H1 (cell line): Measurements from ENCODE around the gene MANF. TPM values are rescaled to one million over a fixed set of nuclear protein-coding genes. Genes with fewer than 3 reads are reported as not detected.

Experiments
- CTCF ChIA-PET: fragments of 300-600 bp; sonication (Branson Sonifier 250); formaldehyde crosslinking; loops from one replicate; lab custom pipeline; 2021; ENCODE audit not compliant: partially characterized antibody; lab: Charles Lee
- POLR2A ChIA-PET: fragments of 300-600 bp; sonication (Branson Sonifier 250); formaldehyde crosslinking; loops from one replicate; lab custom pipeline; 2021; ENCODE audit warnings: inconsistent platforms; ENCODE audit not compliant: partially characterized antibody; lab: Charles Lee
- DNase-seq, 2 experiments: peaks; one replicate each; pipeline versions ENCODE4 v3.0.0 to v3.0.0-alpha.2; 2010 to 2022; ENCODE audit warnings: low spot score in 2 of 2, low read depth in 1 of 2, mixed read lengths in 1 of 2
- FAIRE-seq: peaks from 2 replicates; lab custom pipeline; 2011; peaks lifted over from hg19 to GRCh38; lab: Jason Lieb, UNC
- H2AFZ ChIP-seq: 2 replicates; pipeline ENCODE4 v1.8.1; 2012; ENCODE audit warnings: low read length, inconsistent platforms
- H2AK5ac ChIP-seq: 2 replicates; pipeline ENCODE4 v1.6.1; 2013; ENCODE audit warnings: low read depth, low read length
- H2BK120ac ChIP-seq: replicated peaks from 2 replicates; pipeline ENCODE3; 2013; ENCODE audit warnings: low read depth, low read length, inconsistent platforms
- H2BK12ac ChIP-seq: 2 replicates; pipeline ENCODE4 v1.6.1; 2013; ENCODE audit warnings: low read depth, low read length
- H2BK15ac ChIP-seq: 2 replicates; pipeline ENCODE4 v1.6.1; 2013; ENCODE audit warnings: low read length
- H2BK20ac ChIP-seq: 2 replicates; pipeline ENCODE4 v1.6.1; 2013; ENCODE audit warnings: low read length
- H2BK5ac ChIP-seq: 2 replicates; pipeline ENCODE4 v1.6.1; 2013; ENCODE audit warnings: low read depth, low read length
- H3K14ac ChIP-seq: 2 replicates; pipeline ENCODE4 v1.6.1; 2013; ENCODE audit warnings: inconsistent platforms; ENCODE audit not compliant: insufficient read length
- H3K18ac ChIP-seq: 2 replicates; pipeline ENCODE4 v1.6.1; 2013; ENCODE audit warnings: low read length; ENCODE audit errors: extremely low read depth
- H3K23ac ChIP-seq: 2 replicates; pipeline ENCODE4 v1.6.1; 2013; ENCODE audit warnings: inconsistent platforms; ENCODE audit not compliant: insufficient read length
- H3K23me2 ChIP-seq: 2 replicates; pipeline ENCODE4 v1.6.1; 2013; ENCODE audit warnings: low read depth, low read length
- H3K27ac ChIP-seq: 2 replicates; pipeline ENCODE4 v1.6.1; 2011; ENCODE audit warnings: low read depth, low read length, inconsistent platforms
- H3K27me3 ChIP-seq, 4 experiments: replicated peaks in 1 of 4; 1 replicate in 1 of 4; 2 replicates in 3 of 4; pipeline versions ENCODE4 v1.6.1 to v1.8.1; 2011 to 2013; ENCODE audit warnings: low read length in 3 of 4, mild to moderate bottlenecking in 3 of 4, inconsistent platforms in 2 of 4, mixed read lengths in 2 of 4, moderate library complexity in 1 of 4; ENCODE audit not compliant: control insufficient read depth in 3 of 4, insufficient read depth in 3 of 4; ENCODE audit errors: extremely low read depth in 1 of 4
- H3K36me3 ChIP-seq, 4 experiments: 2 replicates each; pipeline versions ENCODE4 v1.6.1 to v1.8.1; 2011 to 2013; ENCODE audit warnings: mild to moderate bottlenecking in 4 of 4, low read length in 3 of 4, moderate library complexity in 2 of 4, control low read depth in 1 of 4, inconsistent platforms in 1 of 4; ENCODE audit not compliant: insufficient read depth in 4 of 4, control insufficient read depth in 2 of 4
- H3K4ac ChIP-seq: replicated peaks from 2 replicates; pipeline ENCODE3; 2013; ENCODE audit warnings: low read length, low read depth, mixed read lengths, inconsistent platforms; ENCODE audit not compliant: insufficient read length
- H3K4me1 ChIP-seq, 4 experiments: replicated peaks in 1 of 4; 1 replicate in 1 of 4; 2 replicates in 3 of 4; pipeline versions ENCODE4 v1.6.1 to v1.8.1; 2011 to 2013; ENCODE audit warnings: low read length in 3 of 4, inconsistent platforms in 2 of 4, mixed read lengths in 1 of 4; ENCODE audit not compliant: insufficient read depth in 4 of 4, control insufficient read depth in 3 of 4
- H3K4me2 ChIP-seq, 2 experiments: 2 replicates each; pipeline versions ENCODE4 v1.6.1 to v1.8.1; 2011 to 2013; ENCODE audit warnings: low read depth in 2 of 2, low read length in 2 of 2, control low read depth in 1 of 2, inconsistent platforms in 1 of 2, mild to moderate bottlenecking in 1 of 2; ENCODE audit not compliant: insufficient read depth in 1 of 2
- H3K4me3 ChIP-seq, 4 experiments: fragments of 200-600, 300-600 bp in 1 of 4; sonication (generic), shearing (Covaris generic), sonication (Bioruptor Twin) in 1 of 4; 2 replicates each; pipeline versions ENCODE4 v1.5.1 to v1.8.1; 2011 to 2016; ENCODE audit warnings: low read length in 4 of 4, low read depth in 3 of 4, control low read depth in 2 of 4, inconsistent platforms in 2 of 4, mild to moderate bottlenecking in 2 of 4, mixed read lengths in 1 of 4, moderate library complexity in 1 of 4; ENCODE audit not compliant: insufficient read depth in 2 of 4; ENCODE audit errors: extremely low read depth in 1 of 4
- H3K56ac ChIP-seq: replicated peaks from 2 replicates; pipeline ENCODE3; 2013; ENCODE audit warnings: low read depth, mild to moderate bottlenecking, mixed read lengths, low read length, inconsistent platforms; ENCODE audit not compliant: insufficient read length
- H3K79me1 ChIP-seq: 2 replicates; pipeline ENCODE4 v1.6.1; 2013; ENCODE audit warnings: low read depth, low read length, control low read depth
- H3K79me2 ChIP-seq, 2 experiments: 2 replicates each; pipeline versions ENCODE4 v1.6.1 to v1.8.1; 2012 to 2013; ENCODE audit warnings: low read length in 2 of 2, mild to moderate bottlenecking in 2 of 2, inconsistent platforms in 1 of 2; ENCODE audit not compliant: insufficient read depth in 2 of 2, control insufficient read depth in 1 of 2
- H3K9ac ChIP-seq, 4 experiments: replicated peaks in 1 of 4; 1 replicate in 1 of 4; 2 replicates in 3 of 4; pipeline versions ENCODE4 v1.6.1 to v1.8.1; 2011 to 2013; ENCODE audit warnings: low read depth in 3 of 4, low read length in 3 of 4, control low read depth in 2 of 4, mild to moderate bottlenecking in 2 of 4, moderate library complexity in 2 of 4, inconsistent platforms in 1 of 4; ENCODE audit errors: extremely low read depth in 1 of 4
- H3K9me3 ChIP-seq, 2 experiments: 2 replicates each; pipeline versions ENCODE4 v1.6.1 to v1.8.1; 2012 to 2013; ENCODE audit warnings: mild to moderate bottlenecking in 2 of 2, moderate library complexity in 2 of 2, control low read depth in 1 of 2, inconsistent platforms in 1 of 2, low read depth in 1 of 2, low read length in 1 of 2, mixed read lengths in 1 of 2; ENCODE audit not compliant: insufficient read depth in 2 of 2
- H4K20me1 ChIP-seq, 2 experiments: replicated peaks in 1 of 2; 2 replicates each; pipeline versions ENCODE3 to v1.8.1; 2011 to 2013; ENCODE audit warnings: inconsistent platforms in 2 of 2, low read length in 2 of 2, mild to moderate bottlenecking in 1 of 2; ENCODE audit not compliant: insufficient read depth in 2 of 2, control insufficient read depth in 1 of 2
- H4K5ac ChIP-seq: 2 replicates; pipeline ENCODE4 v1.6.1; 2013; ENCODE audit warnings: low read length, low read depth, mixed read lengths, inconsistent platforms; ENCODE audit not compliant: insufficient read length
- H4K8ac ChIP-seq: 2 replicates; pipeline ENCODE4 v1.8.0; 2013; ENCODE audit warnings: mild to moderate bottlenecking, moderate library complexity, low read length, inconsistent platforms; ENCODE audit not compliant: insufficient read depth; ENCODE audit errors: extremely low read depth
- H4K91ac ChIP-seq: replicated peaks from 2 replicates; pipeline ENCODE3; 2013; ENCODE audit warnings: low read length, mixed read lengths, inconsistent platforms; ENCODE audit not compliant: insufficient read length
- WGBS, 2 experiments: shearing (Covaris generic) in 1 of 2; methylation state at CpG; one replicate each; pipeline versions ENCODE4 v1.1.6 to v1.1.7; 2013 to 2015; ENCODE audit warnings: low lambda C conversion rate in 2 of 2, mixed read lengths in 2 of 2, inconsistent platforms in 1 of 2, low coverage in 1 of 2, missing lambda C conversion rate in 1 of 2; ENCODE audit not compliant: insufficient replicate concordance in 2 of 2, insufficient coverage in 1 of 2, insufficient read length in 1 of 2; ENCODE audit errors: extremely low coverage in 1 of 2, missing lambda C conversion rate in 1 of 2; 5-methylcytosine and 5-hydroxymethylcytosine counted together
- polyA plus RNA-seq, 7 experiments: library from polyadenylated mRNA; depleted of rRNA in 3 of 7; stranded (reverse) in 5 of 7; unstranded in 2 of 7; fragments of >200 nt in 5 of 7; fragments of 200-250 nt in 2 of 7; gene quantifications; 1 replicate in 5 of 7; 2 replicates in 1 of 7; 4 replicates in 1 of 7; pipeline versions ENCODE4 v1.2.1 to v1.2.3, GENCODE V29; 2011 to 2013; ENCODE audit warnings: missing spikeins in 2 of 7, mixed read lengths in 2 of 7
- total RNA-seq: library from RNA; stranded (reverse); fragmentation: NEBNext Ultra II Directional; extraction: Animal tissue kit (Norgen Biotek cat#: 25700); gene quantifications from 2 replicates; pipeline ENCODE4 v1.2.1, GENCODE V29; 2021

The MANF gene
- total and polyA plus RNA-seq, 2 of the 8 experiments (the other 6 are each of a cell fraction or from before 2014, with no cell fraction given), result 37.5 to 159 TPM

GRCh38 chr3:51395493-51396213, 10.6 kb downstream of the MANF start:
- no peak overlapping the region for H3K14ac ChIP-seq
- no peak overlapping the region for H2BK15ac ChIP-seq
- H3K4me3 ChIP-seq, result no peak overlapping the region
- H3K27ac ChIP-seq, result no peak overlapping the region
- peaks cover 22 to 44% of the 10 kb centered on the region in 2 experiments for H3K79me2 ChIP-seq
- CTCF ChIA-PET, result interaction anchor here (1.2 kb wide), 1 partner anchor 285 kb away, joined by 3 read pairs; no protein-coding TSS in a partner anchor
- H3K4me1 ChIP-seq, result peaks cover 0 to 18% (median 11%) of the 10 kb centered on the region in 4 experiments; a peak in 5 of 7 replicates
- FAIRE-seq (no peak), DNase-seq (no peak)
- no peak overlapping the region for H3K4ac ChIP-seq
- WGBS, 2 experiments, result 90% methylated on average over 12 of the region's 12 CpGs; no CpG with 5 or more reads in 1 of the 2 experiments
- H4K8ac ChIP-seq, result no peak overlapping the region; the same call in 1 of the 2 replicates
- H2BK12ac ChIP-seq, result no peak overlapping the region
- no peak overlapping the region for H2AK5ac ChIP-seq
- H3K56ac ChIP-seq, result no peak overlapping the region
- H3K23me2 ChIP-seq, result peaks cover 9% of the 10 kb centered on the region; the same call in 1 of the 2 replicates
- H2BK5ac ChIP-seq, result no peak overlapping the region
- H3K9me3 ChIP-seq, result no peaks in the 10 kb centered on the region; a peak in 1 of 4 replicates
- H3K36me3 ChIP-seq, result peaks cover 27 to 65% (median 35%) of the 10 kb centered on the region in 4 experiments
- H2BK120ac ChIP-seq, result no peak overlapping the region
- H4K20me1 ChIP-seq, result peaks cover 32 to 35% of the 10 kb centered on the region in 2 experiments
- H2BK20ac ChIP-seq, result no peak overlapping the region
- H3K18ac ChIP-seq, result no peak overlapping the region
- no peak overlapping the region for H2AFZ ChIP-seq
- no peak overlapping the region; a peak in 1 of 7 replicates for H3K9ac ChIP-seq
- H3K79me1 ChIP-seq, result peaks cover 15% of the 10 kb centered on the region
- POLR2A ChIA-PET, result interaction anchor here (0.6 to 3.9 kb wide), 5 partner anchors 10 to 288 kb away, joined by 3 to 23 read pairs (median 4); partner anchors contain the start of gene MANF
- H3K4me2 ChIP-seq, result peak overlapping the region in 1 of 2 experiments; percentile 22; a peak in 1 of 4 replicates
- H3K23ac ChIP-seq, result no peak overlapping the region
- no peak overlapping the region for H4K5ac ChIP-seq
- H3K27me3 ChIP-seq, result no peaks in the 10 kb centered on the region
- no peak overlapping the region for H4K91ac ChIP-seq
